Vagina (tissue), 2 donors: ENCODE results near the gene TRPV3.

ENCODE experiments used
- POLR2A ChIP-seq, 2 donors: fragments of 450-650 bp; IDR thresholded peaks; one replicate each; pipeline ENCODE4 v1.6.1; 2017; ENCODE audit warnings: antibody characterized with exemption in 2 of 2, mild to moderate bottlenecking in 2 of 2, moderate library complexity in 2 of 2
- POLR2AphosphoS5 ChIP-seq, 2 donors: sonication (generic); formaldehyde crosslinking; IDR thresholded peaks; one replicate each; pipeline ENCODE4 v1.9.0; 2017; ENCODE audit warnings: antibody characterized with exemption in 2 of 2, mild to moderate bottlenecking in 2 of 2, low read depth in 1 of 2; ENCODE audit not compliant: insufficient read depth in 1 of 2
- TF ChIP-seq, protein P1 (sequence below), 3 experiments: fragments of 450-650 bp in 2 of 3; fragments of 200-600 bp in 1 of 3; sonication (generic) in 1 of 3; IDR thresholded peaks; one replicate each; pipeline ENCODE4 v1.5.1; 2017 to 2019; ENCODE audit warnings: antibody characterized with exemption in 3 of 3, mild to moderate bottlenecking in 2 of 3, moderate library complexity in 2 of 3

GRCh38 chr17:3574231-3574630, 16.6 kb upstream of the TRPV3 start:
- TF ChIP-seq, protein P1, sequence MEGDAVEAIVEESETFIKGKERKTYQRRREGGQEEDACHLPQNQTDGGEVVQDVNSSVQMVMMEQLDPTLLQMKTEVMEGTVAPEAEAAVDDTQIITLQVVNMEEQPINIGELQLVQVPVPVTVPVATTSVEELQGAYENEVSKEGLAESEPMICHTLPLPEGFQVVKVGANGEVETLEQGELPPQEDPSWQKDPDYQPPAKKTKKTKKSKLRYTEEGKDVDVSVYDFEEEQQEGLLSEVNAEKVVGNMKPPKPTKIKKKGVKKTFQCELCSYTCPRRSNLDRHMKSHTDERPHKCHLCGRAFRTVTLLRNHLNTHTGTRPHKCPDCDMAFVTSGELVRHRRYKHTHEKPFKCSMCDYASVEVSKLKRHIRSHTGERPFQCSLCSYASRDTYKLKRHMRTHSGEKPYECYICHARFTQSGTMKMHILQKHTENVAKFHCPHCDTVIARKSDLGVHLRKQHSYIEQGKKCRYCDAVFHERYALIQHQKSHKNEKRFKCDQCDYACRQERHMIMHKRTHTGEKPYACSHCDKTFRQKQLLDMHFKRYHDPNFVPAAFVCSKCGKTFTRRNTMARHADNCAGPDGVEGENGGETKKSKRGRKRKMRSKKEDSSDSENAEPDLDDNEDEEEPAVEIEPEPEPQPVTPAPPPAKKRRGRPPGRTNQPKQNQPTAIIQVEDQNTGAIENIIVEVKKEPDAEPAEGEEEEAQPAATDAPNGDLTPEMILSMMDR (IDR thresholded peaks at IDR 0.05): no peak
- TF ChIP-seq POLR2A (IDR thresholded peaks at IDR 0.05) (no peak), POLR2AphosphoS5 (IDR thresholded peaks at IDR 0.05; ENCODE audit: insufficient read depth in 1 of 2, low read depth in 1 of 2) (no peak)
